Measurements from ENCODE around the gene VSIG8. TPM values are rescaled to one million over a fixed set of nuclear protein-coding genes. Genes with fewer than 3 reads are reported as not detected.
"Not testable (repeated sequence)": the region's sequence is repeated elsewhere in the genome, so short reads cannot be mapped to it uniquely, and the experiment has no call there.

The VSIG8 gene
- total and polyA plus RNA-seq, 12 donors, result 0.06 to 0.80 (median 0.17) TPM; not detected in 8

DNA sequence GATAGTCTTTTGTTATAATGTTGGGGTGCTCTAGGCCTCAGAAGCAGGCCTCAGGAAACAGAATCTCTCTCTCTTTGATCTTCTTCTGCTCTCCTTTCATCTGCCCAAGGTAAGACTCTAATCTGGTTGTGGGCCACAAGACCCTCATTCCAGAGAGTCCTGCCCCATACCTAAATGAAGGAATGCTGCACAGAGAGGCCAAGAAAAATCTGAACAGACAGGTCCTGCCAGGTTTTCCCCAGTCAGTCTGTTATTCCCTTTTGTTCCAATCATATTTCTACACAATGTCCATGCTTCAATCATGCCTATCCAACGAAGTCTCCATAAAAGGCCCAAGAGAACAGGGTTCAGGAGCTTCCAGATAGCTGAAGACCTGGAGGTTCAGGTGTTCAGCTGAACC, 44.5 kb upstream of the VSIG8 start:
- Histone ChIP-seq H3K4me3 (no peak overlapping the region), H3K27ac (no peak overlapping the region), H3K36me3 (replicated peaks in 1 of 2) (no peaks in the 10 kb centered on the region), H3K4me1 (replicated peaks in 1 of 2) (peaks cover 0 to 16% of the 10 kb centered on the region in 2 donors), H3K9me3 (replicated peaks in 1 of 3) (no peaks in the 10 kb centered on the region), H3K27me3 (no peaks in the 10 kb centered on the region)
- no peak for DNase-seq
- 64 to 83% (median 83%) methylated on average over 1 of the region's 1 CpG for WGBS, 4 donors
- intact Hi-C loops (cut with DNase I), result no loop called here
- no peak for TF ChIP-seq POLR2A (IDR thresholded peaks at IDR 0.05)
- TF ChIP-seq, protein P1, sequence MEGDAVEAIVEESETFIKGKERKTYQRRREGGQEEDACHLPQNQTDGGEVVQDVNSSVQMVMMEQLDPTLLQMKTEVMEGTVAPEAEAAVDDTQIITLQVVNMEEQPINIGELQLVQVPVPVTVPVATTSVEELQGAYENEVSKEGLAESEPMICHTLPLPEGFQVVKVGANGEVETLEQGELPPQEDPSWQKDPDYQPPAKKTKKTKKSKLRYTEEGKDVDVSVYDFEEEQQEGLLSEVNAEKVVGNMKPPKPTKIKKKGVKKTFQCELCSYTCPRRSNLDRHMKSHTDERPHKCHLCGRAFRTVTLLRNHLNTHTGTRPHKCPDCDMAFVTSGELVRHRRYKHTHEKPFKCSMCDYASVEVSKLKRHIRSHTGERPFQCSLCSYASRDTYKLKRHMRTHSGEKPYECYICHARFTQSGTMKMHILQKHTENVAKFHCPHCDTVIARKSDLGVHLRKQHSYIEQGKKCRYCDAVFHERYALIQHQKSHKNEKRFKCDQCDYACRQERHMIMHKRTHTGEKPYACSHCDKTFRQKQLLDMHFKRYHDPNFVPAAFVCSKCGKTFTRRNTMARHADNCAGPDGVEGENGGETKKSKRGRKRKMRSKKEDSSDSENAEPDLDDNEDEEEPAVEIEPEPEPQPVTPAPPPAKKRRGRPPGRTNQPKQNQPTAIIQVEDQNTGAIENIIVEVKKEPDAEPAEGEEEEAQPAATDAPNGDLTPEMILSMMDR (IDR thresholded peaks at IDR 0.05), result no peak

DNA sequence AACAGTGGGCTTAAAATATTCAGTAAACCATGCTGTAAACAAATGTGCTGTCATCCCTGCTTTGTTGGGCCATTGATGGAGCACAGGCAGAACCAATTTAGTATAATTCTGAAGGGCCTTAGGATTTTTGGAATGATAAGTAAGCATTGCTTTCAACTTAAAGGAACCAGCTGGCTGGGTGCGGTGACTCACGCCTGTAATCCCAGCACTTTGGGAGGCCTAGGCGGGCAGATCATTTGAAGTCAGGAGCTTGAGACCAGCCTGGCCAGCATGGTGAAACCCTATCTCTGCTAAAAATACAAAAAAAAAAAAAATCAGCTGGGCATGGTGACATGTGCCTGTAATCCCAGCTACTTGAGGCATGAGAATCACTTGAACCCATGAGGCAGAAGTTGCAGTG, 41.6 kb upstream of the VSIG8 start:
- H3K9me3 ChIP-seq (replicated peaks in 1 of 3); H3K4me3 ChIP-seq; DNase-seq; H3K27ac ChIP-seq; intact Hi-C loops (cut with DNase I); H3K27me3 ChIP-seq; H3K36me3 ChIP-seq (replicated peaks in 1 of 2): not testable (repeated sequence)
- 65 to 90% (median 73%) methylated on average over 3 of the region's 3 CpGs for WGBS, 4 donors
- peaks cover 3 to 12% of the 10 kb centered on the region in 2 donors for H3K4me1 ChIP-seq (replicated peaks in 1 of 2)

DNA sequence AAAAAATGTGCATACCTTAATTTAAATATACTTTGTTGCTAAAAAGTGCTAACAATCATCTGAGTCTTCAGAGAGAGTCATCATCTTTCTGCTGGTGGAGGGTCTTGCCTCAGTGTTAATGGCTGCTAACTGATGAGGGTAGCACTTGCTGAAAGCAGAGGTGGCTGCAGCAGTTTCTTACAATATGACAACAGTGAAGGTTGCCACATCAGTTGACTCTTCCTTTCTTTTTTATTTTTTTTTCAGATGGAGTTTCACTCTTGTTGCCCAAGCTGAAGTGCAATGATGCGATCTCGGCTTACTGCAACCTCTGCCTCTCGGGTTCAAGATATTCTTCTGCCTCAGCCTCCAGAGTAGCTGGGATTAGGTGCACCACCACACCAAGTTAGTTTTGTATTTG, 40.1 kb upstream of the VSIG8 start:
- TF ChIP-seq, protein P1 (IDR thresholded peaks at IDR 0.05), result no peak
- TF ChIP-seq POLR2A (IDR thresholded peaks at IDR 0.05), result no peak
- H3K4me3 ChIP-seq, result no peak overlapping the region
- no peaks in the 10 kb centered on the region for H3K9me3 ChIP-seq (replicated peaks in 1 of 3)
- 82 to 100% (median 86%) methylated on average over 3 of the region's 3 CpGs for WGBS, 4 donors
- H3K27ac ChIP-seq, result no peak overlapping the region
- H3K4me1 ChIP-seq (replicated peaks in 1 of 2), result peaks cover 3 to 12% of the 10 kb centered on the region in 2 donors
- intact Hi-C loops (cut with DNase I), result no loop called here
- no peaks in the 10 kb centered on the region for H3K27me3 ChIP-seq
- no peak for DNase-seq
- no peaks in the 10 kb centered on the region for H3K36me3 ChIP-seq (replicated peaks in 1 of 2)

DNA sequence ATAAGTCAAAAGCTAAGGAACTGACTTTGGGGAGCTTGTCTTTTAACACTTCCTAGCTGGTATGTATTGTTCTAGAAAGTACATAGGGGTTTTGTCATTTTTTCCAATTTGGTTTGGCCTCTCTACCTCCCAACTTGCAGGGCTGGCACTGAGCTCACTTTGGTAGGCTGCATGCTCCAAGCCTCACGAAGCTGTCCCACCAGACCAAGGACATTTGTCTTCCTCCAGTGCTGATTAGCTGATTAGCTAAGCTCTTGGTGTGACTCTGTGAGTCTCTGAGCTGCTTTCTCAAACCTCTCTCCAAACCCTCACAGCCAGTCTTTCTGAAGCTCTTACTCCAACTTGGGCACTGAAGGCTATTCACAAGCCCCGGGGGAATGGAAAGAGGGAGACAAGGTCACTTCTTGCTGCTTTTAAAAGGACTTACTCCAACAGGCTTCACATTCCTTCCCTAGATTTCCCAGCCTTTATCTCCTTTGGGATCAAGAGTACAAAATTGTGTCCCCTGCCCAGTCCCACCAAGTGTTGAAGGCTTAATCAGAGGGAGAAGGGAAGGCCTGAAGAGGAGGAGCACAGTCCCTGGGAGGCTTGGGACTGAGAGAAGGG, 38.4 kb upstream of the VSIG8 start:
- no peaks in the 10 kb centered on the region for H3K36me3 ChIP-seq (replicated peaks in 1 of 2)
- H3K9me3 ChIP-seq (replicated peaks in 1 of 3), result no peaks in the 10 kb centered on the region
- H3K4me3 ChIP-seq, result no peak overlapping the region
- no peaks in the 10 kb centered on the region for H3K27me3 ChIP-seq
- DNase-seq, result no peak
- TF ChIP-seq, protein P1 (IDR thresholded peaks at IDR 0.05), result no peak
- TF ChIP-seq POLR2A (IDR thresholded peaks at IDR 0.05), result no peak
- WGBS, 4 donors, result 43 to 50% (median 44%) methylated on average over 2 of the region's 2 CpGs
- H3K27ac ChIP-seq, result no peak overlapping the region
- intact Hi-C loops (cut with DNase I), result no loop called here
- H3K4me1 ChIP-seq (replicated peaks in 1 of 2), result peaks cover 3 to 18% of the 10 kb centered on the region in 2 donors

DNA sequence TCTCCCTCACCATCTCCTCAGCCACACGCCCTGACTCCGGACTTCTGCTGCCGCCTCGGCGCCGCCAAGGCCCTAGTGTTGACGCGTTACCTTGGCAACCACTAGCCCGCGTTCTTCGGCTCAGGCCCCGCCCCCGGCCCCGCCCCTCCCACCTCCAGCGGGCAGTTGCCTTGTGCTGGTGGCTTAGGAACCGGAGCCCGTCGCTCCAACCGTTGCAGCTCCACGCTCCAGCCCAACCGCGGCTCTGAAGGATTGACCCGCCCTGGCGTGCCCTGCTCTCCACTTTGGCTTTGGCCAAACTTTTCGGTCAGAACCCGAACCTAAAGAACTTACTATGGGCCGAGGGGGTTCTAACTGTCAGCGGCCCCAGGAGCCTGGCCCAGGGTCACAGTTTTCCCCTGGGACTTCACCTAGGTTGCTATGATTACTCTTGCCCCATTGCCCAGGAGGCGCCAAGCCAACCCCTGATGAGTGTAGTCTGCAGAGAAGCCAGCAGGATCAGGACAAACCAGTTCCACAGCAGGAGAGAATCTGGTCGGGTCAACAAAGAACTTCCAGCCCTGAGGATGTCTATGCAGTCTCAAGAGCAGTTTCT, 37.7 kb upstream of the VSIG8 start, which contains the start of gene CFAP45:
TSS of gene CFAP45 (minus strand) at position 80 of the 595 bp plus-strand sequence. CDS start at position 13, 67 bp downstream.
- no peaks in the 10 kb centered on the region for H3K36me3 ChIP-seq (replicated peaks in 1 of 2)
- 18 to 57% (median 21%) methylated on average over 11 to 30 of the region's 30 CpGs for WGBS, 4 donors
- intact Hi-C loops (cut with DNase I), result no loop called here
- H3K4me3 ChIP-seq, result no peak within 1 kb of the TSS
- no peaks in the 10 kb centered on the region for H3K27me3 ChIP-seq
- peaks cover 3 to 18% of the 10 kb centered on the region in 2 donors for H3K4me1 ChIP-seq (replicated peaks in 1 of 2)
- TF ChIP-seq POLR2A (IDR thresholded peaks at IDR 0.05), result no peak
- TF ChIP-seq, protein P1 (IDR thresholded peaks at IDR 0.05), result no peak
- H3K27ac ChIP-seq, result no peak within 1 kb of the TSS
- H3K9me3 ChIP-seq (replicated peaks in 1 of 3), result no peaks in the 10 kb centered on the region
- DNase-seq, result peak; percentile 82 to 93 (median 90)

DNA sequence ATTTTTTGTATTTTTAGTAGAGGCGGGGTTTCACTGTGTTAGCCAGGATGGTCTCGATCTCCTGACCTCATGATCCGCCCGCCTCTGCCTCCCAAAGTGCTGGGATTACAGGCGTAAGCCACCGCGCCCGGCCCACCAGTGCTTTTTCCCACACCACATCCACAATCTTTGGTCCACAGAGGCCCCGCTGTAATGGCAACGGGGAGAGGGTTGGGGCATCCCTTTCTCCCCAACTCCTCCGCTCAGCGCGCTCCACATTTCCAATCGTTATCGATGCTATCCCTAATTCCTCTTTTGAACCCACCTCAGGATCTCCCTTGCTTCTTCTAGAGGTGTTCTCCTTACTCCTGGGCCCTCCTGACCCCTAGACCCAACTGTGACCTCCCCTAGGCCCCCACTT, 37.2 kb upstream of the VSIG8 start:
- H3K27ac ChIP-seq; H3K36me3 ChIP-seq (replicated peaks in 1 of 2); H3K4me3 ChIP-seq; intact Hi-C loops (cut with DNase I); H3K9me3 ChIP-seq (replicated peaks in 1 of 3); H3K27me3 ChIP-seq; DNase-seq: not testable (repeated sequence)
- peaks cover 3 to 18% of the 10 kb centered on the region in 2 donors for H3K4me1 ChIP-seq (replicated peaks in 1 of 2)
- 85 to 93% (median 89%) methylated on average over 12 to 15 of the region's 15 CpGs for WGBS, 4 donors
